Mammary epithelial cell (primary cell): Measurements from ENCODE around the gene SLC12A5.

Experiments
- CTCF ChIP-seq, 2 donors: IDR thresholded peaks in 1 of 2; conservative IDR thresholded peaks in 1 of 2; 2 replicates each; pipeline ENCODE4 v1.5.1; 2011 to 2012; ENCODE audit warnings: inconsistent platforms in 2 of 2, low read length in 2 of 2, mild to moderate bottlenecking in 2 of 2, control low read depth in 1 of 2, low read depth in 1 of 2; ENCODE audit not compliant: insufficient read depth in 1 of 2; ENCODE audit errors: extremely low read depth in 1 of 2
- EZH2 ChIP-seq: IDR thresholded peaks from 2 replicates; pipeline ENCODE4 v1.6.1; 2012; ENCODE audit warnings: low read length, inconsistent platforms, borderline replicate concordance

- TF ChIP-seq CTCF (conservative IDR thresholded peaks at IDR 0.05 in 1 of 2, IDR thresholded peaks at IDR 0.05 in 1 of 2; ENCODE audit: extremely low read depth in 1 of 2, insufficient read depth in 1 of 2, low read depth in 1 of 2, low read length in 2 of 2) (no peak), EZH2 (no peak)
Observed at GRCh38 chr20:46018112-46018511, 10.9 kb upstream of the SLC12A5 start.
